SK-N-MC (cell line): ENCODE measurements around the gene DPP7.

Source experiments
- EZH2 ChIP-seq: fragments of 200-600 bp; sonication (generic); IDR thresholded peaks from one replicate; pipeline ENCODE4 v1.6.1; 2017; ENCODE audit warnings: antibody characterized with exemption
- POLR2AphosphoS5 ChIP-seq: IDR thresholded peaks from 2 replicates; pipeline ENCODE4 v1.6.1; 2012; ENCODE audit warnings: mild to moderate bottlenecking, low read depth, low read length, borderline replicate concordance

DNA sequence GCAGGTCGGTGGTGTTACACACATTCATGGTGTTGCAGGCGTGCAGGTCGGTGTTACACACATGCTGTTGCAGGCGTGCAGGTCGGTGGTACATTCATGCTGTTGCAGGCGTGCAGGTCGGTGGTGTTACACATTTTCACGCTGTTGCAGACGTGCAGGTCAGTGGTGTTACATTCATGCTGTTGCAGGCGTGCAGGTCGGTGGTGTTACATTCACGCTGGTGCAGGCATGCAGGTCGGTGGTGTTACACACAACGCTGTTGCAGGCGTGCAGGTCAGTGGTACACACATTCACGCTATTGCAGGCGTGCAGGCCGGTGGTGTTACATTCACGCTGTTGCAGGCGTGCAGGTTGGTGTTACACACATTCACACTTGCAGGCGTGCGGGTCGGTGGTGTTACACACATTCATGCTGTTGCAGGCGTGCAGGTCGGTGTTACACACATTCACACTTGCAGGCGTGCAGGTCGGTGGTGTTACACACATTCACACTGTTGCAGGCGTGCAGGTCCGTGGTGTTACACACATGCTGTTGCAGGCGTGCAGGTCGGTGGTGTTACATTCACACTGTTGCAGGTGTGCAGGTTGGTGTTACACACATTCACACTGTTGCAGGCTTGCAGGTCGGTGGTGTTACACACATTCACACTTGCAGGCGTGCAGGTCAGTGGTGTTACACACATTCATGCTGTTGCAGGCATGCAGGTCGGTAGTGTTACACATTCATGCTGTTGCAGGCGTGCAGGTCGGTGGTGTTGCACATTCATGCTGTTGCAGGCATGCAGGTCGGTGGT is 11.1 kb downstream of the DPP7 start:
- TF ChIP-seq EZH2 (no peak), POLR2AphosphoS5 (no peak)
